Measurements from ENCODE around the gene SOCS1.
"Not testable (repeated sequence)": the region's sequence is repeated elsewhere in the genome, so short reads cannot be mapped to it uniquely, and the experiment has no call there.

Gene SOCS1

DNA sequence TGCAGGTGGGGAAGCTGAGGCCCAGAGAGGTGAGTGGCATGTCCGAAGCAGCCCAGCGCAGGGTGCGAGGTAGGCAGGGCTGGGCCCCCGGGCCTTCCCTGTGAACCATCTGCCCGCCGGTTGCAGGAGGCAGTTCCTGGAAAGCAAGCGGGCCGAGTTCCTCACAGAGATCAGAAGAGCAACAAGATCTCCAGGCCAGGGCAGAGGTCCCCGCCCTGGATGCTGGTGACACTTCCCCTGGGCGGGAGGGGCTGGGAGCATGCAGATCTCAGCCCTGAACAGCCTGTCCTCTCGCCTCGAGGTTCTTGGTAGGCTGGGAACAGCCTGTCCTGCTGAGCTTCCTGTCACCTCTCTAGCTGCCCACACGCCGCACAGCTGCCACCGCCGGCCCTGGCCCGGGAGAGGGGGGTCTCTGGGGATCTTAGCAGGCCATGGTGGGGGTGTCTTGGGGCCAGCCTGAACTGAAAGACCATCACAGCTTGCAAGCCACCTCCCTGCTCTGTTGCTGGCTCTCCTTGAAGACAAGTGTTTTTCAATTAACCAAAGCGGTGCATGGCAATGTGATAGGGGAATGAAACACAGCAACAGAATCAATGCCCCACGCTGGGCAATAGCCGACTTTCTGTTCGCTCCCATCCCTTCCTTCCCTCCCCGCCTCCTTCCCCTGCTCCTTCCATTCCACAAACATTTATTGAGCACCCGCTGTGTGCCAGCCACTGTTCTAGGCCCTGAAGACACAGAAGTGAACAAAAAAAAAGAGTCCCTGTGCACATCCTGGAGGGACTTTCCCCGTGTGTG is 31.7 kb downstream of the SOCS1 start:
- DNase-seq: no peak

DNA sequence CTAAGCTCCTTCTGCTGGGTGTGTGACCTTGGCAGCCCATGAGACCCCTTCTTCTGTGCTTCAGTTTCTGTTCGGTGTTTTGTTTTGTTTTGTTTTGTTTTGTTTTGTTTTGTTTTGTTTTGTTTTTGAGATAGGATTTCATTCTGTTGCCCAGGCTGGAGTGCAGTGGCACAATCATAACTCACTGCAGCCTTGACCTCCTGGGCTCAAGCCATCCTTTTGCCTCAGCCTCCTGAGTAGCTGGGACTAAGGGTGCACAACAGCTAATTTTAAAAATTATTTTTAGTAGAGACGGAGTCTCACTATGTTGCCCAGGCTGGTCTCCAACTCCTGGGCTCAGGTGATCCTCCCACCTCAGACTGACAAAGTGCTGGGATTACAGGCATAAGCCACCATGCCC is 35.5 kb downstream of the SOCS1 start:
- not testable (repeated sequence) for DNase-seq

DNA sequence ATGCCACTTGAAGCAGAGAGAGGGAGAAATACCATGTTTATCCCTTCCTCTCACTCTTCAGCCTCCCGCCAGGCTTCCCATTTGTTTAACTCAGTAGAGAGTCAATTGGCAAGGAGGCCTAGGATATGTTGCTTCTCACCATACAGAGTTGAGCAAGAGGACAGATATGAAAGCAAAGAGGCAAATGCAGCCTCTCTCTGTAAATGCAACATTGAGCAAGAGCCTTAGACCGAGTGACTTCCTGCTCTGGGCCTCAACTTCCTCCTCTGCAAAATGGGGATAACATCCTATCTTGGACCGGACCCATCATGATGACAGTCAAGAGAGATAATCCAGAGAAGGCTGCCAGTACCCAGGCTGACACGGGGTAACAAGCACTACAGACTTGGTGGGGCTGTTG is 36.8 kb downstream of the SOCS1 start:
- no peak for DNase-seq

DNA sequence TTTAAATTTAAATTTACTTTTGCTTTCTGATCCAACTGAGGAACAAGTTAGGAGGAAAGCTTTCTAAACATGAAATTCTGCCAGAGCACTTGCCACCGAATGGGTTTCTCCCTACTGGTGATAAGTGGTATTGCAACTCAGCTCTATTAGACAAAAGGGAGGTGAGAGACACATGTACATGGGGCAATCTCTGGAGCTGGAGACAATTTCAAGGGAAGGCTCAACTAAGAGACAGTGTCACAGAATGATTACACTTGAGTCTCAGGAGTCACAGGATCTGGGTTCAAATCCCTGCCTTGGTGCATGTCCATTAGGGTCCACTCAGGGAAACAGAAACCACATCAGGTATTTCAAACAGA is 37.4 kb downstream of the SOCS1 start:
- peak; percentile 22 for DNase-seq

DNA sequence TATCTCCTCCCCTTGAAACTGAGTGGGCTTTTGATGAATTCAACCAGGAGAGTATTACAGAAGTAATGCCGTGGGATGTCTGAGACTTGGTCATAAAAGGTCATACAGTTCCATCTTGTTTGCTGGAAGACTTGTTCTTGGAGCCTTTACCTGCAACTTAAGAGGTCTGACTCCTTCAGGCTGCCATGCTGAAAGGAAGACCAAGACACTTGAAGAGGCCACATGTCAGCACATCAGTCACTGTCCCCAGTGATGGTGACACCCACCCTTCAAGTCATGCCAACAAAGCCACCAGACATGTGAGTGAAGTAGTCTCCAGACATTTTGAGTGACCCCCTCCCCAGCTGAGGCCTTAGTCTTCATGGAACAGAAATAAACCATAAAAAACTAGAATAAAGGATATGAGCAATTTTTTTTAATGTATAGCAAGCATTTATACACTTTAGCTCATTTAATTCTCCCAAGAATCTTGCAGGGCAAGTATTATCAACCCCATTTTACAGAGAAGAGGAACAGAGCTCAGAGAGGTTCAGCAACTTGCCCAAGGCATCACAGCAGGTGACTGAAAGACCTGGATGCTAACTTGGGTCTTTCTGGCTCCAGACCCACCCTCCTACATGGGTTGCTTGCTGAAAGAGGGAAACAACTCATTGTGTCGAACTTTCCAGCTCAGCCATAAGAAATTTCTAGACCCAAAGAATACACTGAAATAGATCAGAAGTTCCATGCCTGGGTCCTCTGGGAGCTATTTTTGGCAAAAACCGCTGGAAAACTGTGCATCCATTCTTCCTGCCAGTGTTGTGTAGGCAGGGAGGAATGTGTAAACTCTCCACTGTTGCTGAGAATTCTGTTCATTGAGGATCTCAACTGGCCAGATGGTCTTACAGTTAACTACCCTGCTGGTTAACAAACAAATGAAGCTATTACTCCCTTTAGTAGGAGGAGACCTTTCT is 38.1 kb downstream of the SOCS1 start:
- DNase-seq: no peak

DNA sequence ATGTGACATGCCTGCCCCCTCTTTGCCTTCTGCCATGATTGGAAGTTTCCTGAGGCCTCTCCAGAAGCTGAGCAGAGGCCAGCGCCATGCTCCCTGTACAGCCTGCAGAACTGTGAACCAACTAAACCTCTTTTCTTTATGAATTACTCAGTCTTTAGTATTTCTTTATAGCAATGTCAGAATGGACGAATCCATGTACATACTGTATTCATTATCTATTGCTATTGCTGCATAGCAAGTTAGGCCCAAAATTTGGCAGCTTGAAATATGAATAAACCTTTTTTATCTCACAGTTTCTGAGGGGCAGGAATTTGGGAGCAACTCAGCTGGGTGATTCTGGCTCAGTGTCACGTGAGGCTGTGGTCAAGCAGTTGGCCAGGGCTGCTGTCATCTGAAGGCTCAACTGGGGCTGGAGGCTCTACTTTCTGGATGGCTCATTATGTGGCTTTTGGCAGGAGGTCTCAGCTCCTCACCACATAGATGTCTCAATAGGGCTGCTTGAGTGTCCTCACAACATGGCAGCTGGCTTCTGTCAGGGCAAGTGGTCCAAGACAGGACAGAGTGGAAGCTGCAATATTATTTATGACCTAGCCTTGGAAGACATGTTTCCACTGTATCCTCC is 40.0 kb downstream of the SOCS1 start:
- no peak for DNase-seq

DNA sequence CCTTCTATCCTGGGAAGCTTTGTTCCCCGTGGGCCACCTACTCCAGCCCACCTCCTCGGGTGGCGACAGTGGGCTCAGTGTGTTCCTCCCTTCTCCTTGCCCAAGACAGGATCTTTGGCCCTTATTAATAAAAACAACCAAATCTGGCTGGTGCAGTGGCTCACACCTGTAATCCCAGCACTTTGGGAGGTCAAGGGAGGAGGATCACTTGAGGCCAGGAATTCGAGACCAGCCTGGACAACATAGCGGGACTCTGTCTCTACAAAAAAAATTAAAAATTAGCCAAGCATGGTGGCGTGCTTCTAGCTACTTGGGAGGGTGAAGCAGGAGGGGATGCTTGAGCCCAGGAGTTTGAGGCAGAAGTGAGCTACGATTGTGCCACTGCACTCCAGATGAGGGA is 42.2 kb downstream of the SOCS1 start:
- no peak for DNase-seq

DNA sequence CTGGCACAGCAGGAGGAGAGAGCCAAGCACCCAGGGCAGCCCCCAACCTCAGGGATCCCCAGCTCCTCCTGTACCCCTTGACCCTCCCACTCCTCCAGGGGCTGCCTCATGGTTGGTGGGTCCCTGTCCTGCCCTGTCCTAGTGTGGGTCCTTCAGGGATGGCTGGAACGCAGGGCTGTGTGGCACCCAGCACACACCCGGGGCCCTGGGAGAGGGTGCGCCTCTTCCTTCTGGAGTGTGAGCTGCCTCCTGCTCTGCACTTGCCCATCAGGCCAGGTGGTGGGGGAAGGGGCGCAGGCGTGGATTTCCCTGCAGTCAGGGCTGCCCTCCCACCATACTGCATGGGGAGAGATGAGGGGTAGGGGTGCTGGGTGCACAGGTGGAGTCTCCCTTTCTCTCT is 42.6 kb downstream of the SOCS1 start:
- DNase-seq: no peak

DNA sequence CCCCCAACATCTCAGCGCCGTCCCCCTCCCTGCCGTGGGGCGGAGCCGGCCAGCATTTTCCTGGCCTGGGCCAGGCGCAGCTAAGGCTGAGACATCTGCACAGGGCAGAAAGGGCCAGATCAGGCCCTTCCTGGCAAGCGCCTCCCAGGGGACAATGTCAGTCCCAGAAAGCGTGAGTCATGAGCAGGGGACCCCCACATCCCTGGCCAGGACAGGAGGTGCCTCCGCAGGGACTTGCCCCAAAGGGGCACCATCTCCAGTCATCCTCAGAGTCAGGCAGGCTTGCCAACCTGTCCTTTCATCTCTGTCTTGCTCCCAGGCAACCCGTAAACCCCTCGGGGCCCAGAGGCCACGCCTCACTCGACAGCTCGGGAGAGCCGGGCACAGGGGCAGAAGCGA is 43.2 kb downstream of the SOCS1 start:
- DNase-seq: no peak

DNA sequence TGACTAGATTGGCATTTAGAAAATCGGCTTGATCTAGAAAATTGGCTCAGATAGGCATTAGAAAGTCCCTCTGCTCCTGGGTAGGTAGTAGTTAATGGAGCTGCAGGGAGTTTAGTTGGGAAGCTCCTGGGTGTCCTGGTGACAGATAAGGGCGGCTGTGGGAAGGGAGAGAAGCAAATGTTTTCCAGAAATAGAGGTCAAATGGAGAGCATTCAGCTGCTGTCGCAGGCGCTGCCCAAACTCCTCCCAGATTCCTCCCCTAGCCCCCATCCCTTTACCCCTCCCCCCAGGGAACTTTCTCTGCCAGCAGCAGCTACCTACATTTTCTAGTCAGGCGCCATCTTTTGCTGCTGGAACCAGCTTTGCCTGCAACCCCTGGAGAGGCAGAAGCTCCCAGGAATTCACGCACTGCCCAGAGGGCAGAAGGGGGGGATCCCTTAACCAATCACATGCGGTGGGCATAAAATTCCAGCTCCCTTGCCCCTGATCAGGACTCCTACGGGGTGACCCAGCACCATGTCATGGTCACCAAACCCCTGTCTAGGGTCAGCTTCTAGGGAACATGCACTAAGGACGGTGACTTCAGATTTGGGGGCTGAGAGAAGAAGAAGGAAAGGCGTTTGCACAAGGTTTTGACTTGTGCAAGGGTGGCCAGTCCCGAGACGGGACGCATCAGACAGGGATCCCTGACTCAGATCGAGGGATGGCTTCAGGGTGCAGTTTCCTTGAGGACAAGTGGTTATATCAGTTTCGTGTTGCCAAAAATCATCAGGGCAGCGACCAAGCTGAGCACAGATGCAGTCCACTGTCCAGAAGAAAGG is 43.8 kb downstream of the SOCS1 start:
- no peak for DNase-seq

DNA sequence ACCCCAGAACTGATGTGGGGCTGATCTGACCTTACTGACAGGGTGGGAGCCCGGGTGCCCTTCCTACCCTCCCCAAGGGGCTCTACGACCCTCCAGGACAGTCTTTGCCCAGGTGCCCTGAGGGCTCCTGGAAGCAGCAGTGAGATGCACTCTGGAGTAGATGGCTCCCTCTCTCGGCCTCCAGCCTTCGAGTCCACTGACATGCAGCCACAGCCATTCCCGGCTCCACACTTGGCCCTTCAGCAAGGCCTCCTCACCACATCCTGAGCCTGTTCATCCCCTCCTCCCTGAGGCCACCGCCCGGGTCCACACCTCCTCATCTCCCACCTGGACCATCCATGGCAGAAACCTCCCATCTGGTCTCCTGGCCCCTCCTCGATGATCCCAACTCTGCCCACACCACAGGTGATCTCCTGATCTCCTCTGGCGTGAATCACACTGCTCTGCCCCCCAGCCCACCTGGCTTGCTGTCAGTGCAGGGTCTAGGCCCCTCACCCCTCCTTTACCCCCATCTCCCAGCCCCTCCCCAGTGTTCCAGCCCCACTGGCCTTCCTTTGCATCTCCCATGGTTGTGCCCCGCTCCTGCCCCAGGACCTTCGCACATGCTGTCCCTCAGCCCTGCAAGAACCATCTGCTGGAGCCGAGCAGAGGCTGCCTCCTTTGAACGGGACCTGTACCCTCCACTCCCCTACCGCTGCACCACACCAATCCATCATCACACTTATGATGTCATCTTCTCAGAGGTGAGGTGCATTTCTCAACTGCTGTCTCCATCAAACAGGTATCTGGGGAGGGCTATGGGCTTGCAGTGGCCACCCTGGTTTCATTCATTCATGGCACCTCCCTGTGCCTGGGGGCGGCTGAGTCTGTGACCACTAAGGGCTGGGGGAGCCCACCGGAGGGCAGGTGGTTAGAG is 44.7 kb downstream of the SOCS1 start:
- DNase-seq: peak; percentile 21

DNA sequence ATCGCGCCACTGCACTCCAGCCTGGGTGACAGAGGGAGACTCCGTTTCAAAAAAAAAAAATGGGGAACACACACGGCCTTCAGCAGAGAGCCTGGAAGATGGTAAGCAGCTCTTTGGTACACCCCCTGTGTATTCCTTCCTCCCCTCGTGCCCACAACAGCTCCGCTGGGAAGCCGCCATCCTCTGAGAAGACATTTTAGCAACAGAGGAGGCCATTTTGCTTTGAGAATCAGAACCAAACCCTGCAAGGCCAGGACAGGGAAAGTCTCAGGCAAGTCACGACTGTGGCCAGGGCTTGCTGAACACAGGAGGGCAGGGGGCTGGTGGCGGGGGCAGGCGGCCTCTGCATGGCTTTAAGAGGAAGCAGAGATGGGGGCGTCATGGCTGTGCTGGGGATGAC is 45.7 kb downstream of the SOCS1 start:
- DNase-seq: no peak

DNA sequence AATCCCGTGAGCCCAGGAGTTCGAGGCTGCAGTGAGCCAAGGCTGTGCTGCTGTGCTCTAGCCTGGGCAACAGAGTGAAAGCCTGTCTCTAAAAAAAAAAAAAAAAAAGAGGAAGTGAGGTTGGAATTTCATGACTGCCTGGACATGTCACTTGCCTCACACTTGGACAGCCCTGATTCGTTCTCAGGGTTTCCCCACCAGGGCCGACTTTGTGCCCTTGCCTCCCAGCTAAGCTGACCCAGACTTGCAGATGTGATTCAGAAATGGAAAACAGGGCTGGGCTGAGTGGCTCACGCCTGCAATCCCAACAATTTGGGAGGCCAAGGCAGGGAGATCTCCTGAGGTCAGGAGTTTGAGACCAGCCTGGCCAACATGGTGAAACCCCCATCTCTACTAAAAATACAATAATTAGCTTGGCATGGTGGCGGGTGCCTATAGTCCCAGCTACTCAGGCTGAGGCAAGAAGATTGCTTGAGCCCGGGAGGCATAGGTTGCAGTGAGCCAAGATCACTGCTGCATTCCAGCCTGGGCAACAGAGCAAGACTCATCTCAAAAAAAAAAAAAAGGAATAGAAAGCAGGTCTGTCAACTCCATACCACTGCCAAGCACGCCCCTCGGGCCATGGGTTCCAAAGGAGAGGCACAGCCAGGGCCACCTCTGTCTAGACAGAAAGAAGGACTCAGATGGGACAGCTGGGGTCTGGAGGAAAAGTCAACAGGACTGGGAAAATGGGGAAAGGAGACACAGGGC is 46.9 kb downstream of the SOCS1 start:
- DNase-seq: no peak

DNA sequence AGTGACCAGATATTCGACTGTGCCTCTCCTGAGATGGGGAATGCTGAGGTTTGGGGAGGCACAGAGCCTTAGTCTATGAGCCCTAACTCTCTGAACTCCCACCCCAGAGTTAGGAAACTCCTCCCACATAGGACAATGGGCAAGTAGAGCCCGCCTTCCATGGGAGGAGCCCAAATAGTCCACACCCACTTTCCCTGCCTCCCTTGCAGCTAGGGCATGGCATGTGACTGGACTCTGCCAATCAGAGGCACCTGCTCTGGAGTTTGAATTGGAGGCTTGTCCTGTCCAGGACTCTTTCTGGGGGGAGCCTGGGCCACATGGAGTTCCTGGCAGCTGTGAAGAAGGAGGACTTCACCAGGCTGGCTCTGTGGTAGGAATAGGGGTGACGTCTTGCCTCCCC is 48.4 kb downstream of the SOCS1 start:
- DNase-seq: no peak

DNA sequence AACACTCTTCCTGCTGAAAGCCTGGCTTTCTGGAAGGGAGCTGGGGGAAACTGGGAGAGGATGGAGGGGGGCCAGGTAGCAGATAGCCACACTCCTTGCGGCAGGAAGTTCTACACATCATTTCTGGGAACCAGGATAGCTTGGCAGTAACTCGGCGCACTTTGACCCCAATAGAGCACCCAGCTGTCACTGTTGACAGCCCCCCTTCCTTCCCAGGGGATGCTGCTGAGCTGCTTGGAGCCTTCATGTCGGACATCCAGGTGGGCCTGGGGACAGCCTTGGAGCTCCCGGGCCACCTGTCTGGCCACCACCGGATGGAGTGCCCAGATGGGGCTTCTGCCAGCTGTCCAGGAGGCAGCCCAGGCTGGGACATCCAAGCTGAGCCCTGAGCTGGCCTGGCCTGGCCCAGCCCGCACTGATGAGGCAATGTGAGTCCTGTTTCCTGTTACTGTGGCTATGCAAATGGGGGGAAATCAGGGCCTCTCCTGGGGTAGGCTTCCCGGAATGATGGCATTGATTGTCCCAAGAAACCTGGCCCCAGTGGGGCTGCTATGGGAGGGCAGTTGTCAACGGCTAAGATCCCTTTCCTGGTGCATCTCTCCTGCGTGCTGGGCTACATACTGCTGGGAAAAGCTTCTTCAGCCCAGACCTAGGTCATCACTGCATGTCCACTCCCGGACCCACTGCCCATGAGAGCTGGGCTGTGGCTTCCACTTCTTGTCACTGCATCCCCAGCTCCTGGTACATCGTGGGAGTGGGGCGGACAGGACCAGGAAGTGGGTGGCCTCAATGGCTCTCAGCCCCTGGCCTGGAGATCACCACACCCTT is 50.0 kb downstream of the SOCS1 start:
- no peak for DNase-seq

DNA sequence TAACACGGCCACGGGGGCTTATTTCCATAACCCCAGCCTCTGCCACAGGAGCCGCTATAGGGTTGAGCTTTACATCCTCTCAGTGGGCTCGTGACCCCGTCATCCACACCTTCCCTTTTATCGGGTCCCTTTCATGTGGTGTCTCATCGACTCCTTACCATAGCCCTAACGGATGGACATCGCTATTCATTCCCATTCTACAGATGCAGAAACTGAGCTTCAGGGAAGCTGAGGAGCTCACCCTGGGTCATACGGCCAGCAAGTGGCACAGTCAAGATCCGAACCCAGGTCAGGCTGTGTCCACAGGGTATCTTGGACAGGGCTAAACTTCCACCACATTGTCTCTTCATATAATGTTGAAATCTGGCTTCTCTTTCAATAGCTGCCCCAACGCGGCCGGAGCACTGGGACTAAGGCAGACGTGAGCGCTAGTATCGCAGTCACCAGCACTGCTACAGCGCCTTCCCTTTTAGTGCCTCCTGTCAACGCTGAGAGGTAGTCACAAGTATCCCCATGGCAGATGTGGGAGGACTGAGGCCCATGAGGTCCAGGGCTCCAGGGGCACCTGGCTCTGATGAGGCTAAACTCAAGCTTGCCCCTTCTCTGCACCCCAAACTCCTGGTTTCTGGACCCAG is 50.8 kb downstream of the SOCS1 start:
- DNase-seq: no peak

DNA sequence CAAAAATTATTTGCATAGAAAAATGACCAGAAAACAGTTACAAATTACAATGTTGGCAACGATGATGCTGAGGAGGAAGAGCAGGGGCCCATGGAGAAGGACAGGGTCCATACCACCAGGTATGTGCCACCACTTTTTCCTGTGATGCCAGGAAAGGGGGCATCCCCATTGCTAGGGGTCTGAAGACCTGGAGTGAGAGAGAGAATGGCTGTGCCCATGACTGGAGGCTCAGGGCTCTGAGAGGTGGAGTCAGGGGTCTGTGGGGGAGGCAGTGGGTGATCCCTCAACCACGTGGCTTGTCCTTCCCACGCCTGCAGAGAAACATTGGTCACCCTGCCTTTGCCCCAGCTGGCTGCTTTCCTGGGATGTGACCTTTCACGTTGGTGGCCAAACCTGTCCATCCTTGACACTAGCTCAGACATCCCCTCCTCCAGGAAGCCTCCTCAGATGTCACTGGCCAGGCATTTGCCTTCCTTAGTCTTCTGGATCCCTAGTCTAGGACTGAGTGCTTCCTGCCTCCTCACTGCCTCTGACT is 51.4 kb downstream of the SOCS1 start:
- no peak for DNase-seq

All from NCI-H82 (cell line).